ENCODE measurements around the gene ZP1. TPM values are rescaled to one million over a fixed set of nuclear protein-coding genes. Genes with fewer than 3 reads are reported as not detected.

ZP1 gene
- total and polyA plus RNA-seq, 10 of the 15 experiments (the other 5 are each of a cell fraction or from before 2014, with no cell fraction given), result not detected

- no peaks in the 10 kb centered on the region; the same call in 1 of the 2 replicates for H3K4me1 ChIP-seq (ENCODE audit: control insufficient read depth, insufficient read depth, low read length)
- TF ChIP-seq SREBF2 (IDR thresholded peaks at IDR 0.05; ENCODE audit: low read length) (no peak), CBX3 (IDR thresholded peaks at IDR 0.05; ENCODE audit: borderline replicate concordance, low read depth) (no peak), IRF5 (IDR thresholded peaks at IDR 0.05; ENCODE audit: borderline replicate concordance) (no peak), E2F8 (IDR thresholded peaks at IDR 0.05; ENCODE audit: low read depth, partially characterized antibody) (no peak), NFIC (IDR thresholded peaks at IDR 0.05; ENCODE audit: low read depth, low read length) (no peak), PAX8 (IDR thresholded peaks at IDR 0.05) (no peak), TBL1XR1 (IDR thresholded peaks at IDR 0.05; ENCODE audit: low read depth, low read length) (no peak), TAF1 (IDR thresholded peaks at IDR 0.05; ENCODE audit: borderline replicate concordance, low read depth, low read length) (no peak), ZNF384 (IDR thresholded peaks at IDR 0.05; ENCODE audit: borderline replicate concordance, low read depth, low read length) (no peak), JUNB (IDR thresholded peaks at IDR 0.05) (no peak), MTA2 (IDR thresholded peaks at IDR 0.05; ENCODE audit: low read depth) (no peak), ZNF24 (IDR thresholded peaks at IDR 0.05) (no peak), BRCA1 (IDR thresholded peaks at IDR 0.05; ENCODE audit: low read depth, low read length) (no peak), MTA3 (IDR thresholded peaks at IDR 0.05; ENCODE audit: borderline replicate concordance, low read length) (no peak), NBN (IDR thresholded peaks at IDR 0.05) (no peak)
- ATAC-seq (no peak), FAIRE-seq (no peak), DNase-seq (ENCODE audit: low read depth, low spot score) (no peak)
- no TSS peak for BruUV-seq (replicated peaks)
- ChIA-PET RAD21 (ENCODE audit: unreplicated experiment) (interaction anchor here (1.1 kb wide), 1 partner anchor 31 kb away, joined by 3 read pairs; no protein-coding TSS in a partner anchor), POLR2A (interaction anchor here (1.0 kb wide), 1 partner anchor 21 kb away, joined by 3 read pairs; no protein-coding TSS in a partner anchor), CTCF (interaction anchor here (1.0 to 11.5 kb wide), 4 partner anchors 9 to 67 kb away, joined by 5 to 135 read pairs (median 28); no protein-coding TSS in a partner anchor), SMC1A (ENCODE audit: uncharacterized antibody, unreplicated experiment) (interaction anchor here (1.9 kb wide), 1 partner anchor 66 kb away, joined by 9 read pairs; no protein-coding TSS in a partner anchor)
- no peak overlapping the region for H2AFZ ChIP-seq (ENCODE audit: control insufficient read depth, low read depth, low read length)
- H3K27ac ChIP-seq (ENCODE audit: control insufficient read depth, insufficient read depth), result no peak overlapping the region
- H3K4me3 ChIP-seq, result no peak overlapping the region
- intact Hi-C loops (cut with micrococcal nuclease; ENCODE audit: unreplicated experiment) (loop anchor here (5.0 kb wide), 1 partner anchor 195 kb away; no protein-coding TSS in a partner anchor), in situ Hi-C loops (cut with MboI) (loop anchor here (5.0 kb wide), 1 partner anchor 60 kb away; no protein-coding TSS in a partner anchor)
- H3K79me2 ChIP-seq (ENCODE audit: control insufficient read depth, insufficient read depth, low read length), result no peaks in the 10 kb centered on the region
- H3K27me3 ChIP-seq (replicated peaks in 1 of 2; ENCODE audit: control insufficient read depth in 2 of 2, insufficient read depth in 2 of 2, low read length in 1 of 2), result no peaks in the 10 kb centered on the region
- no peaks in the 10 kb centered on the region for H3K9me3 ChIP-seq (replicated peaks; ENCODE audit: control insufficient read depth, insufficient read depth, low read length)
- no peak overlapping the region for H3K9ac ChIP-seq (ENCODE audit: control insufficient read depth, insufficient read depth, low read length)
- peaks cover 24 to 54% of the 10 kb centered on the region in 2 experiments for H3K36me3 ChIP-seq (ENCODE audit: control insufficient read depth in 2 of 2, insufficient read depth in 2 of 2, low read length in 1 of 2)
- WGBS (ENCODE audit: insufficient coverage, insufficient replicate concordance, low lambda C conversion rate, missing lambda C conversion rate), result 99% methylated on average over 4 of the region's 4 CpGs
- no peak overlapping the region for H3K4me2 ChIP-seq (ENCODE audit: control insufficient read depth, insufficient read depth)
- peaks cover 4% of the 10 kb centered on the region; the same call in 1 of the 2 replicates for H4K20me1 ChIP-seq (ENCODE audit: control insufficient read depth, insufficient read depth)
Observed at GRCh38 chr11:60897496-60897895, 30.2 kb downstream of the ZP1 start.
